Measurements from ENCODE around the gene RNF128.

GRCh38 chrX:106780264-106780663 lies 53.8 kb downstream of the RNF128 start:
- TF ChIP-seq CTCF (IDR thresholded peaks at IDR 0.05) (no peak), POLR2A (IDR thresholded peaks at IDR 0.05) (no peak)

Measured in heart left ventricle (tissue), 13 donors.